KMS-11 (cell line): ENCODE results near the gene TMEM131L.

Experiments used
- H2AFZ ChIP-seq: fragments of 200-600 bp; sonication (generic); 2 replicates; pipeline ENCODE4 v1.6.1; 2016; ENCODE audit warnings: antibody characterized with exemption, mixed run types, low read depth
- H3K27ac ChIP-seq: fragments of 200-600 bp; sonication (generic); 2 replicates; pipeline ENCODE4 v1.6.1; 2016; ENCODE audit warnings: mild to moderate bottlenecking, mixed run types
- H3K27me3 ChIP-seq: fragments of 200-600 bp; sonication (generic); 2 replicates; pipeline ENCODE4 v1.6.1; 2017; ENCODE audit warnings: mild to moderate bottlenecking, low read depth, mixed run types, moderate library complexity; ENCODE audit not compliant: insufficient read depth
- H3K36me3 ChIP-seq: fragments of 200-600 bp; sonication (generic); 2 replicates; pipeline ENCODE4 v1.6.1; 2017; ENCODE audit warnings: mild to moderate bottlenecking, mixed run types; ENCODE audit not compliant: insufficient read depth
- H3K4me1 ChIP-seq: fragments of 200-600 bp; sonication (generic); 2 replicates; pipeline ENCODE4 v1.6.1; 2016; ENCODE audit warnings: mild to moderate bottlenecking, low read depth, mixed run types; ENCODE audit not compliant: poor library complexity, severe bottlenecking
- H3K4me2 ChIP-seq: fragments of 200-600 bp; sonication (generic); 2 replicates; pipeline ENCODE4 v1.7.0; 2016; ENCODE audit warnings: mild to moderate bottlenecking, mixed run types
- H3K4me3 ChIP-seq: fragments of 200-600 bp; sonication (generic); IDR thresholded peaks from 2 replicates; pipeline ENCODE4 v1.6.1; 2017; ENCODE audit warnings: low read depth, low read length, mixed read lengths; ENCODE audit not compliant: insufficient read depth
- H3K79me2 ChIP-seq: fragments of 200-600 bp; sonication (generic); 2 replicates; pipeline ENCODE4 v1.6.1; 2016; ENCODE audit warnings: low read depth, mixed run types; ENCODE audit not compliant: insufficient read depth
- H3K9ac ChIP-seq: fragments of 200-600 bp; sonication (generic); 2 replicates; pipeline ENCODE4 v1.6.1; 2016; ENCODE audit warnings: mild to moderate bottlenecking, mixed run types
- H4K20me1 ChIP-seq: fragments of 200-600 bp; sonication (generic); 2 replicates; pipeline ENCODE4 v1.6.1; 2016; ENCODE audit warnings: mild to moderate bottlenecking, mixed run types; ENCODE audit not compliant: insufficient read depth
- TF ChIP-seq, protein P1 (sequence below): fragments of 200-600 bp; sonication (generic); conservative IDR thresholded peaks from 2 replicates; pipeline ENCODE4 v1.6.1; 2017; ENCODE audit warnings: low read depth, mild to moderate bottlenecking, antibody characterized with exemption, low read length, moderate library complexity, mixed read lengths

Gene TMEM131L

GRCh38 chr4:153464068-153464467 lies 2.1 kb upstream of the TMEM131L start:
- Histone ChIP-seq H3K27me3 (no peaks in the 10 kb centered on the region), H3K79me2 (no peaks in the 10 kb centered on the region), H3K4me3 (no peak overlapping the region), H3K27ac (no peak overlapping the region), H2AFZ (no peak overlapping the region), H4K20me1 (no peaks in the 10 kb centered on the region), H3K4me1 (peaks cover 30% of the 10 kb centered on the region), H3K4me2 (no peak overlapping the region), H3K36me3 (no peaks in the 10 kb centered on the region), H3K9ac (no peak overlapping the region)
- TF ChIP-seq, protein P1, sequence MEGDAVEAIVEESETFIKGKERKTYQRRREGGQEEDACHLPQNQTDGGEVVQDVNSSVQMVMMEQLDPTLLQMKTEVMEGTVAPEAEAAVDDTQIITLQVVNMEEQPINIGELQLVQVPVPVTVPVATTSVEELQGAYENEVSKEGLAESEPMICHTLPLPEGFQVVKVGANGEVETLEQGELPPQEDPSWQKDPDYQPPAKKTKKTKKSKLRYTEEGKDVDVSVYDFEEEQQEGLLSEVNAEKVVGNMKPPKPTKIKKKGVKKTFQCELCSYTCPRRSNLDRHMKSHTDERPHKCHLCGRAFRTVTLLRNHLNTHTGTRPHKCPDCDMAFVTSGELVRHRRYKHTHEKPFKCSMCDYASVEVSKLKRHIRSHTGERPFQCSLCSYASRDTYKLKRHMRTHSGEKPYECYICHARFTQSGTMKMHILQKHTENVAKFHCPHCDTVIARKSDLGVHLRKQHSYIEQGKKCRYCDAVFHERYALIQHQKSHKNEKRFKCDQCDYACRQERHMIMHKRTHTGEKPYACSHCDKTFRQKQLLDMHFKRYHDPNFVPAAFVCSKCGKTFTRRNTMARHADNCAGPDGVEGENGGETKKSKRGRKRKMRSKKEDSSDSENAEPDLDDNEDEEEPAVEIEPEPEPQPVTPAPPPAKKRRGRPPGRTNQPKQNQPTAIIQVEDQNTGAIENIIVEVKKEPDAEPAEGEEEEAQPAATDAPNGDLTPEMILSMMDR, result no peak

GRCh38 chr4:153465140-153465539 lies 1.0 kb upstream of the TMEM131L start:
- Histone ChIP-seq H3K9ac (peak overlapping the region; percentile 95; the same call in 1 of the 2 replicates), H4K20me1 (no peaks in the 10 kb centered on the region), H3K4me1 (peaks cover 33% of the 10 kb centered on the region), H3K4me3 (no peak overlapping the region), H3K4me2 (peak overlapping the region; percentile 62), H3K27me3 (no peaks in the 10 kb centered on the region), H3K79me2 (no peaks in the 10 kb centered on the region), H2AFZ (peak overlapping the region; percentile 82), H3K27ac (peak overlapping the region; percentile 77; the same call in 1 of the 2 replicates), H3K36me3 (no peaks in the 10 kb centered on the region)
- TF ChIP-seq, protein P1, result no peak

DNA sequence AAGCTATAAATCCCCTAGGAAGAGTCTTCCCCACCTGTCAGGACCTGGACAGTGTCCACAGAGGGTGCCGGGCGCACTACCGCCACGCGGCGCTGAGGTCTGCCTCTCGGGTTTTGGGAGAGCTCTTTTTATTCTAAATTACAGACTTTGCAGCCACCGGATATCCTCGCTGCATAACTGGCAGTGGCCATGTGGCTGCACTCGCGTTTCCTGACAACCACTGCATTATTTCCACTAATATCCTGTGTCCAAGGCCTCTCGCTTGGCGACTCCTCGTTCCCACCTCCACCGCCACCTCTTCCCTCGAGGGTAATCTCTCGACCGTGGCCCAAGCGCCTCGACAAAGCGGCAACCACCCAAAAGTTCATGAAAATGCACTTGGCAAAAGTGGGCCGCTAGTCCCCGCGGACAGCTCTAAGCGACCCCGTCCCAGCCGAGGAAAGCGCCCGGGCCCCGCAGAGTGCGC lies 512 bp upstream of the TMEM131L start:
- TF ChIP-seq, protein P1, result 0 out of 2 replicates have a peak, but pooled peaks have one; percentile 21
- peak overlapping the region; percentile 62 for H3K4me2 ChIP-seq
- H3K4me3 ChIP-seq, result no peak overlapping the region
- H2AFZ ChIP-seq, result peak overlapping the region; percentile 82
- no peaks in the 10 kb centered on the region for H3K79me2 ChIP-seq
- H3K27me3 ChIP-seq, result no peaks in the 10 kb centered on the region
- H3K36me3 ChIP-seq, result no peaks in the 10 kb centered on the region
- H3K27ac ChIP-seq, result peak overlapping the region; percentile 77
- H3K9ac ChIP-seq, result peak overlapping the region; percentile 95
- peaks cover 33% of the 10 kb centered on the region for H3K4me1 ChIP-seq
- H4K20me1 ChIP-seq, result no peaks in the 10 kb centered on the region

GRCh38 chr4:153466949-153467896 lies 1.1 kb downstream of the TMEM131L start:
- H3K27ac ChIP-seq, result peak overlapping the region; percentile 43
- H3K4me1 ChIP-seq, result peaks cover 43% of the 10 kb centered on the region
- H3K36me3 ChIP-seq, result no peaks in the 10 kb centered on the region
- H4K20me1 ChIP-seq, result no peaks in the 10 kb centered on the region
- no peaks in the 10 kb centered on the region for H3K27me3 ChIP-seq
- H3K9ac ChIP-seq, result peak overlapping the region; percentile 83
- H3K4me2 ChIP-seq, result peak overlapping the region; percentile 83
- H3K79me2 ChIP-seq, result no peaks in the 10 kb centered on the region
- TF ChIP-seq, protein P1, result no peak
- H2AFZ ChIP-seq, result peak overlapping the region; percentile 84
- H3K4me3 ChIP-seq, result no peak overlapping the region
